Stimulated activated CD4-positive, alpha-beta T cell treated with anti-CD3 and anti-CD28 coated beads, Interleukin-2, amount 100 ng/mL, for 48 hours (primary cell): ENCODE results near the gene UNC5CL.

Experiments
- DNase-seq, 2 donors: peaks; one replicate each; pipeline ENCODE4 v3.0.0-alpha.2; 2020

Gene UNC5CL, protein sequence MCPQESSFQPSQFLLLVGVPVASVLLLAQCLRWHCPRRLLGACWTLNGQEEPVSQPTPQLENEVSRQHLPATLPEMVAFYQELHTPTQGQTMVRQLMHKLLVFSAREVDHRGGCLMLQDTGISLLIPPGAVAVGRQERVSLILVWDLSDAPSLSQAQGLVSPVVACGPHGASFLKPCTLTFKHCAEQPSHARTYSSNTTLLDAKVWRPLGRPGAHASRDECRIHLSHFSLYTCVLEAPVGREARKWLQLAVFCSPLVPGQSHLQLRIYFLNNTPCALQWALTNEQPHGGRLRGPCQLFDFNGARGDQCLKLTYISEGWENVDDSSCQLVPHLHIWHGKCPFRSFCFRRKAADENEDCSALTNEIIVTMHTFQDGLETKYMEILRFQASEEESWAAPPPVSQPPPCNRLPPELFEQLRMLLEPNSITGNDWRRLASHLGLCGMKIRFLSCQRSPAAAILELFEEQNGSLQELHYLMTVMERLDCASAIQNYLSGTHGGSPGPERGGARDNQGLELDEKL

DNA sequence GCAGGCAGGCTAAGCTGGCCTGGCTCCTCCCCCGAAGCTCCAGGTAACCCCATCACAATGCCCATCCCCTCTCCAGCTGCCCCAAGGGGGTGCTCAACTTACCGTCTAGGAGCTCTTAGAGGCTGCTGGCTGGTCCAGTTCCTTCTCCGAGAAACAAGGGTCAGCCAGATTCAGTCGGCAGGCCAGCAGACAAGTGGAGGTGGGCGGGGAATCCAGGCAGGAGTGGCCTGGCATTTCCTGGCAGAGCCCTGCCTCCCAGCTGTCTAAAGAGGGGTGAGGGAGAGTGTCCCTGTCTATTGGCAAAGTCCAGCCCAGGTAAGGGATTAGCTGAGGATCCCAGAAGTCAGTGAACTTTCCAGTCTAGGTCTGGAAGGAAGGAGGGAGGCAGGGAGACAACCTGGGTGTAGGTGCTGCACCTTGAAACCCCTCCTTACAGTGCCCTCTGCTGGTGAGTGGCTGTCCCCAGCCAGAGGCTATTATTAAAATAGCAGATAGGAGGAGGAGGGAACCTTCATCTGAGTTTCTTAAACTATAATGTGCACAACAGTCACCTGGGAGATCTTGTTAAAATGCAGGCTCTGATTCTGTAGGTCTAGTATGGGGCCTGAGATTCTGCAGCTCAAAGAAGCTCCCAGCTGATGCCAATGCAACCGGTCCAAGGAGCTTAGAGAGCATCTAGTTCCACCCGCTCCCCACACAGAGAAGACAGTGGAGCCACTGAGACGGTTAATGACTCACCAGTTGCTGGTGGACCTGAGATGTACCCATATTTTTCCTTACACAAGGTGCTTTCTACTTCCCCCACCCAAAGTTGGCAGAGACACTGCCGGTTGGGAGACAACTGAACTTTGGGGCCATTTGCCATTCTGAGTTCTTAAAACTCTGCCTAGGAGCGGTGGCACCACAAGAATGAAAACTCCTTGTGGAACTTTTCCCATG lies at the start of gene UNC5CL:
Gene UNC5CL, minus strand, starts transcription at position 162 of the 939 bp plus-strand sequence. CDS start 4,147 bp downstream, outside the sequence.
- peak; percentile 54 to 55 for DNase-seq

DNA sequence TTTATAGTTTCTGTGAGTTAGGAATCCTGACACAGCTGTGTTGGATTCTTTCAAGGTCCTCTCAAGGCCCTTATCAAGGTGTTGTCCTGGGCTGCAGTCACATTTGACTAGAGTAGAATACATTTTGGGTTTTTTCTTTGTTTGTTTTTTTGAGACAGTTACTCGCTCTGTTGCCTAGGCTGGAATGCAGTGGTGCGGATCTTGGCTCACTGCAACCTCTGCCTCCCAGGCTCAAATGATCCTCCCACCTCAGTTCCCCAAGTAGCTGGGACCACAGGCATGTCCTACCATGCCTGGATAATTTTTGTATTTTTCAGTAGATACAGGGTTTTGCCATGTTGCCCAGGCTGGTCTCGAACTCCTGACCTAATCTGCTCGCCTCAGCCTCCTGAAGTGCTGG lies 49.4 kb upstream of the UNC5CL start:
- no peak for DNase-seq

DNA sequence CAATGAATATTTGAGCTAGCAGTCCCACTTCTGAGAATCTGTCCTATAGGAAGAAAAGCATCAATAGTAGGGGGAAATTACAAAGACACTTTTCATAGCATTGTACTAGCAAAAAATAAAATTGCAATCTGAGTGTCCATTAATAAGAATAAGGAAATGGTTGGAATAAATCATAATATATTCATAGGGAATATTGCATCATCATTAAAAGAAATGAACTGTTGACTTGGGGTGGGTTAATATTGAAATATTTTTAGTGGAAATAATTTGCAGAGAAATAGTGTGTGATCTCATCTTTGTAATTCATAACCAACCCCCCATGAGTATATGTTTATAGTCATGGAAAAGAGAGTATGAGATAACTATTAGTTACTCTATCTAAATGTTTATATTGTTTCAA lies 46.2 kb upstream of the UNC5CL start:
- DNase-seq = no peak

DNA sequence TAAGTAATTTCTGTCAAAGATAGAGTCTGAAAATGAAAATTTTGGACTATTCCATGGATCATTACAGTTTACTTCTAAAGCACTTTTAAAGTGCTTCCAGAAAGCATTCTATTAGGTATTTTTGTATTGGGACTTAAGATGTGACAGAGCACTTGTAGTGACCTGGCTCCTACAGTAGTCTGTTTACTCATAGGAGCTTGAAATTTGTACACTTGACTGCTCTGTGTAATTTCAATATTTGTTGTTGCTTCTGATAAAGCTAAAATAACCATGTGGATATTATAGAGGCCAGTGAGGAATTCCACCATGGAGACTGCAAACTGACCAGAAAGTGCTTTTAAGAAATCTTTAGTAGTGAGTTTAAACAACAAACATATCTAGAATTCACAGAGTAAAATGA lies 44.1 kb upstream of the UNC5CL start:
- DNase-seq = no peak

DNA sequence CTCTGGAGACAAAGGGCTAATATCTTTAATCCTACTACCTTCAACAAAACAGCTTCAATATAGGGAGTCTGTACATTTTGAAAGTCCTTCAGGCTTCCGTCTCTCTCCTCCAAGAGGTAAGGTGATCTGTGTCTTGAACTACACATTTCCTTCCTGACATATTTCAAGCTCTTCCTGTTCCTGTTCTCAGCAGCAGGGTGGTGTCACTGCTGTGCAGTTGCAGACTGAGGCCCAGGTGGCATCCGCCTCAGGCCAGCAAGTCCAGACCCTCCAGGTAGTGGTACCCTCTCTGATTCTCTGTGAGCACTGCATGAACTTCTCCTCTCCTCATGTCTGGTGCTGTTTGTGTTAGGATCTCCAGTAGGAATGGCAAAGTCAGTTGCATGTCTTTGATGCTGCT lies 41.6 kb upstream of the UNC5CL start:
- DNase-seq = no peak

DNA sequence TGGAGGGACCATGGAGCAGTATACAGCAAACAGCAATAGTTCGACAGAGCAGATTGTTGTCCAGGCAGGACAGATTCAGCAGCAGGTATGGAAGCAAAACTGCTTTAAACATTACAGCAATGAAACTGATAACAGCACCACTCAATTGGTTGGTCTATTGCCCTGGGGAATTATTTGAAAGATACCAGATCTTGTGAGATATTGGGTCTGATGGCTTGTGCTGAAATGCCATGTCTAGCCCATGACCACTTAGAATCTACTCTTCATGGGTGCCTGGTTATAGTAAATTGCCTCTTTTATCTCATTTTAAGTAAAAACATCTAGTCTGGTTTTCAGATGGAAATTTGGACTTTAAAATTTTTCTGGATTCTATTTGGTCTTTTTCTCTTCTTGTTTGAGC lies 40.1 kb upstream of the UNC5CL start:
- DNase-seq = no peak

DNA sequence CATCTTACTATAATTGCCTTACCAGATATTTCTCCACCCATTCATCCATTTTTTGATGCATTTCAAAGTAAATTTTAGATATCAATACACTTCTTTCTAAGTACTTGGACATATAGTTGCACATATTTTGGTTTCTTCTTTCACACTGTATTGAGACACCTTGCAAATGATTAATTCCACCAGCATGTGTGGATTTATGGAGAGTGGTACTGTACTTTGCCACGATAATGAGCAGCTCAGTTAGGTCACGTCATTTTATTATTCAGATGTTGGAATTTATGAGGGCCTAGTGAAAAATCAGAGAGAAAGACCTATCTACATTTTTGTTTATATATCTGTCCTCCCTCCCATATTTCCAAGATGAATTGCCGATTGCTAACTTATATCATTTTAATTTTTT lies 39.1 kb upstream of the UNC5CL start:
- DNase-seq = no peak

DNA sequence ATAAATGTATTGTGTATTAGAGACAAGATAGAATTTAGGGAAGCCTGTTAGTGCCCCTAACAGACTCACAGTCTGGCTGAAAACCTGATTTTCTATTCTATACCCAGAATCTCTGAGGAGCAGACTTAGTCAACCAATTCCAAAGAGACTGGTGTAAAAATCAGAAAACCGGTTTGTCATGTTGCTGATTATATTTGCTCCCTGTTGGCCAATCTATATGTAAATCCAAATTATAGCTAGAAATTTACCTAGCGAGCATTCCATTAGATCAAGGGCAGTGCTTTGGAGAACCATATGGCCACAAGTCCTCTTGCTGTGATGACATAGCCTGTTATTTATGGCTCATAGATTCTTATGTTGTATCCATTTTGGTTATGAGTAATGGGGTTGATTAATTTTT lies 38.5 kb upstream of the UNC5CL start:
- DNase-seq = no peak

DNA sequence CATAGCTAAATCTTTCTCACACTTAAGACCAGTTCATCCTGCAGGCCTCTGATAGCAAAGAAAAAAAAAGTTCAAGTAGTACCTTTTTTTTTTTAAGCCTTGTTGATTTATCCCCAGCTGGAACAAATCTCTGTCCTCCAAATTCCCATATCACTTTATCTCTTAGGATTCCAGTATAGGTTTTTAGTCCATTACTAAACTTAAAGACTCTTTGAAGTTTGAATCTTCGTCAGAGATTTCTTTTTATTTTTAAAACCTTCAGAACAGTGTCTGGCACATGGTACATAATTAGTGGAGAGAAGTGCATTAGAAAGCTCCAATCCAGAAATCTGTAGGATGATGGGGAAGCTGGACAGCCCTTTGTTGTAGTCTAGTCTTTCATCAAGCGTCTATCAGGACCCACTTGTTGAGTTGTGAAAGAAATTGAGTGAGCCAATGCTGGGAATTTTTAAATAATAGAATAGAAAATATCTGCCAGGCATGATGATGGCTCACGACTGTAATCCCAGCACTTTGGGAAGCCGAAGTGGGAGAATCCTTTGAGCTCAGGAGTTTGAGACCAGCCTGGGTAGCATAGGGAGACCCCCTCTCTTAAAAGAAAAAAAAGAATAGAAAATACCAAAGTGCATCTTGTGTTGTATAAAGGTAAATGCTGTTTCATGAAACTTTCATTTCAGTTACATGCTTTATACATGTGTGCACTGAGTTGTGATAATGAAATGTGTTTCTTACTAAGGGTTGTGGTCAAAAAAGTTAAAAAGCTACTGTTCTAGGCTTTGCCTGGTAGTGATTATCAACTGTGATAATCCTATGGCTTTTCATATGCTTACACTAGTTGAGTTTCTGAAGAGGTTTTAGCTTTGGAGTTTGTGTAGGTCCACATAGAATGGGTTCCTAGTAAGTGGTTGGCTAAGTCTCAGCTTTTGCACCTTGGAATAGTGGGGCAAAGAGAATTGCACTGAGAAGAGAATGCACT lies 36.9 kb upstream of the UNC5CL start:
- DNase-seq = no peak

DNA sequence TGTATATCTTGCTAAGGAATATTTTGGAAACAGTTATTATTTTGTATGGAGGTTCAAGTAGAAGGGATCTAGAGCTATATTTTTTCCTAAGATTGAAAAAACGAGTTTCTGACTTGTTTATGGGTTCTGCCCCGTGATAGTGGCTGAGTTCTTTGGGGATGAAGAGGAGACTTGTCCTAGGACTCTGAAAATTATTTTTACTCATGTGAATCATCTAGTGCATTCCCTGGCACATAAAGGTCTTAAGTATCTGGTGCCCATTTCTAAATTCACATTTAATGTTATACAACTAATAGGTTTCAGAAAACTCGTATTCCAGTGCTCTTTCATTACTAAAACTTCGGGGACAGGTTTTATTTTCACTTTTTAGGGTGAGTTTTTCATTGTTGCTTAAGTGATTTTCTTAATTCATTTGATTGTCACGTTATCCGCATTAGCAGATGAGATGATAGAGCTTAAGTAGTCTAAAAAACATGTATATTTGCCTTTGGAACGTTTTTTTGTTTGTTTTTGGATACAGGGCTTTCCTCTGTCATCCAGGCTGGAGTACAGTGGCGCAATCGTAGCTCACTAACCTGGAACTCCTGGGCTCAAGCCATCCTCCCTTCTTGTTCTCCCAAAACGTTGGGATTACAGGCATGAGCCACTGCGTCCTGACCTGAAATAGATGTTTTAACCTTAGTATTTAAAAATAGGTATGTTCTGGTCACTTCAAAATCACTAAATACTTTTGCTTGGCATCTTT lies 35.8 kb upstream of the UNC5CL start:
- DNase-seq = no peak

DNA sequence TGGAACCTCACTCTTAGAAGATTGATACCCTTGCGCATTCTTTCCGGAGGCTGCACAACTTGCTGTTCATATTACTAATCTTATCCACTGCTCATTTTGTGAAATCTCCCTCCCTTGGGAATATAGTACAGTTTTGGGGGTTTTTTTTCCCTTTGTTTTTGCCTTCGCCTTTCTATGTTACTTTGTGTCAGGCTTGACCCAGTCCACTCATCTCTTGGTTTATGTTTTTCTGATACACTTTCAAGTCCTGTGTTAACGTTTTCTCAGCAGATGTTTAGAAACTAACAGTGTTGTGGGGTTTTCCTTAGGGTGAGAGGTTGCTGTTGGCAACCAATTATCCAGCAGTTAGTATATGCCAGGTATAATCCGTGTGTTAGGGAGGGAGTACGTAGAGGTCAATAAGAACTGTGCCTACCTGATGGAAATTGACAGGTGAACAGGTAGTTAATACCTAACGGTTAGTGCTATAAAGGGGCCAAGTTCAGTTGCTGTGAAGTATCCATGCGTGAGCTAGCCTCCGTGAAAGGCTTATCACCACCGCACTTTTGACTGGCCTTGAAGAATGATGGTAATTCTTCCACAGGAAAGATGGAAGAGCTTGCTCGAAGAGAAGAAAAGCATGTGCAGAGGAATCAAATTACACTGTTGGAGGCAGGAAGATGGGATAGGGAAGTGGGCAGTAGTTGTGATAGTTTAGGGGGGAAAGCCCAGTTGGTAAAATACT lies 35.1 kb upstream of the UNC5CL start:
- DNase-seq = no peak

DNA sequence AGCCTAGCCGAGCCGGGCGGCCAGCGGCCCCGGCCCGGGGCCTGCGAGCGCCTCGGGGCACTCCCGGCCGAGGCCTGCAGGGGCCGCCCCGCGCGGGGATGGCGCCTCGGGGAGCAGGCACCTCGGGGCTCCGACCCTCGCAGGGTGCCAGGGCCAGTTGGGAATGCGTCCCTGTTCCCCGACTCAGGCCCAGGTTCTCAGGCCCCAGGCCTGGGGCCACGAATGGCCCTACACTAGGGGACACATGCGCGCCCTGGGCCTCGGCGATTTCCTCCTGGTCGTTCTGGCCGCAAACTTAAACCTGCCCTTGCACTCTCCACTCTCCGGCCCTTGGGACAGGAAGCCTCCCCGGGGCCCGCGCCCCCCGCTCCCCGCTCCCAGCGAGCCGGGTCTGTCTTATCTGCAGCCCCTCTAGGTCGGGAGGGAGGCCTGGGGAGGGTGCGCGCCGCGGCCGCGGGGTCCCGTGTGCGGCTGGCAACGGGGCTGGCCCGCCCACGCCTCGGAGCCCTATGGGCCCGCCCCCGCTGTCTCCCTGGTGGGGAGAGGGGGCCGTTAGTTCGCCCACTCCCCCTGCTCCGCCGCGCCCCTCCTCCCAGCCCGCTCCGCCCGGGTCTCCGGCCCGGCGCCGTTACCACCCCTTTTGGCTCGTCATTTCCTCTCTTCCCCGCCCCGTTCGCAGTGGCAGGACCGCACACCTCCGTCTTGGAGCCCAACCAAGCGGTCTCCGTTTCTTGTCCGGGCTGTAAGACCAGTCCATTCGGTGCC lies 34.4 kb upstream of the UNC5CL start:
- DNase-seq = peak; percentile 66 to 70

DNA sequence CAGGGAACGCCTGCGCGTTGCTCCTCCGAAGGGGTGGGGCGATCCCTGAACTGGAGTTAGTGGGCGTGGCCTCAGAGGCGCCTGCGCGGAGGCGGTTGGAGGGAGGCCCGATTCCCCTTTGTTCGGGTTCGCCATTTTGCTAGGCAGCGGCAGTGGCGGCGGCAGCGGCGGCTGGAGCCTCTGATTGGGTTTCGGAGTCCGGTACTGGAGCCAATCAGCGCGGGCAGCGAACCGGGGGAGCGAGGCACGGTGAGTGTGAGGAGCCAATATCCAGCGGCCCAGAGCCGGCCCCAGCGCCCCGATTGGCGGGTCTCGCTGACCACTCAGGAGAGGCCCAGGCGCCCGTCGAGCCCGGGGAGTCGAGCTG lies 33.8 kb upstream of the UNC5CL start, which contains the start of gene NFYA:
Gene NFYA, plus strand, starts transcription at position 139 of the 367 bp plus-strand sequence. CDS start 6,116 bp downstream, outside the sequence.
- DNase-seq = peak in 1 of 2 donors; percentile 99

DNA sequence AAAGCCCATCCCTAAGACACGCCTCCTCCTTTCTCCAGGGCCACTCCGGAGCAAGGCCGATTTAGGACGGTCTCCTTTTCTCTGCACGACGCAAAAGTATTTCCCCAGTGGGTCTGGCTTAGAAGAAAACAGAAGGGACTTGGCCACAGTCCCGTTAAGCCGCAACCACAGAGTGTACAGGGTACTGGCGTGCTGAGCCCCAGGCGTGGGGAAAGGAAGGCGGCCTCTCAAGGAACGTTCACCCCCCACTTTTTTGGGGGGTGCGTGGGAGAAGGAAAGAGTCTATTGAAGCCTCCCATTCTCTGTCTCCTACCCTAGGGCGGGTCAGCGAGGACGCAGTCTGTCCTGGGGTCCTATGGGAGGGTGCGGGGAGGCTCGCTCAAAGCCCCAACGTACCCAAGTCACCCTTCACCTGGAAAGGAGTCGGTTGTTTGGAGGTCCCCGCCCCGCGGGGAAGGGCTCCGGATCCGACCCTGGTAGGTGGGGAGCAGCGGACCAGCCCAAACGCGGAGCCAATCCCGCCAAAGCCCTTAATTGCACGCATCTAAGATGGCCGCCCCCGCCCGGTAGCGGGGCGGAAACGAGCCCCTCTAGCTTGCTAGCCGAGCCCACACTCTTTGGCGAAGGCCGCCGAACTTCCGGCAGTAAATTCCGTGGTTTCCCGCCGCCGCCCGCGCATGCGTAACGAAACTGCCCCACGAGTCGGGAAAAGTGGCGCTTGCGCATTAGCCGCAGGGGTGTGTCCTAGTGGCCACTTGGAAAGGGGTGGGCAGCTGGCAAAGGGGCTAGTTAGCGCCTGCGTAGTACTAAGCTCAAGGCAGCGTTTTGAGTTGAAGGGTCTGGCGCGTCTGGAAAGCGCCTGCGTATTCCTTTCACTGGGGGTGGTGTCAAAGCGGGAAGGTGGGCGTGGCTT lies 33.2 kb upstream of the UNC5CL start, which contains the start of gene OARD1:
Gene OARD1, minus strand, starts transcription at position 434 of the 913 bp plus-strand sequence. CDS start 722 bp downstream, outside the sequence.
- DNase-seq = peak; percentile 99 to 100

DNA sequence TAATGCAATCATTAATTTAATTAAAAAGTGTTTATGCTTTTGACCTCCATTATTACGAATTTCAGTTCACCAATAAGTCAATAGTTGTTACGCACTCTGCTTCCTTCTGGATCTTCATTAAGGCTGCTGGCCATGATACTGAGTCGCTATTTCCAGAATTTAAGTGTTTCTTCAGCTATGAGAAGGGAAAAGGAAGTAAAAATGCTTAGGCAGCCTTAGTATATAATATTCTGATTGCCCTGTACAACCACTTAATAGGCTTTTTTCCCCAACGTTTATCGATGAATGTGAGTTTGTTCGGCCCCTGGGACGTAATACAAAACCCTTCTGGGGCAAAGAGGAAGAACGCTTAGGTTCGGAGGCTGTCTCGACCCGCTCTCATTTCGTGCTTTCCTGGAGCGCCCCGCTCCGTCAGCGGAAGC lies 32.5 kb upstream of the UNC5CL start:
- no peak for DNase-seq

DNA sequence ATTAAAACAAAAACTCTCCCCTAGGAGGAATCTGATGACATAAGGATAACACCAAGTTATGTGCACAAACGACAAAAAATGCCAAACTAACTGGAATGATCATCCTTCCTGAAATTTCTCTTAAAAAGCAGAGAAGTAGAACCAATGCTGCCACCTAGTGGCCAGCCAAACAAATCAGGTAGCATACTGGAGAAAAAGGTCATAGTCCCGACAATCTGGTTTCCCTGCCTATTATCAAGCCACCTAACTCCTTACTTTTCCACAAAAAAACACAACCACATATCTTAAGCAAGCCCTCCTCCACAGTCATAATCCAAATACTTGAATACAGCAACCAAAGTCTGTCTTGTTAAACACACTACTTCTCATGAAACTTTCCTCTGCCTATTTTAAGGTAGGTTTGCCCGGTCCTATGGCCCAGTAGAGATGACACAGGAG lies 27.9 kb upstream of the UNC5CL start:
- DNase-seq = peak; percentile 60

DNA sequence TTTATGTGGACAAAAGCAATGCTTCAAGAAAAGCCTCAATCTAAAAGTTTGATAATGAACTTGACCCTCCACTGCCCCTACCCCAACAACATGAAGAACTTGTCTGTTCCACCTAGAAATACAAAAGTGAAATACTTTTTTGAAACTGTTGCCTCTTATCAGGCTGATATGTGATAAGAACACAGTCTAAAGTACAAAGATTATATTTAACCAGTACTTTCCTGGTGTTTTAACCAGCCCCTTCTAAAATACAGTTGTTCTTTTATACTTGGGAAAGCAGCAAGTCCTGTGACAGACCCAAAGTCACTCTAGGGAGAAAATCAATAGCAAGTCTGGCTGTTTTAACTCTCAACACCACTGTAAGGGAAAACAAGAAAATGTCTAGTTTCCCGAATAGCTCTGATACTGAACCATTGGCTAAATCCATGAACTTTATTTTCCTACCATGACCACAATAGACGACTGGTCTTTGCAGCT lies 26.6 kb upstream of the UNC5CL start:
- no peak for DNase-seq

DNA sequence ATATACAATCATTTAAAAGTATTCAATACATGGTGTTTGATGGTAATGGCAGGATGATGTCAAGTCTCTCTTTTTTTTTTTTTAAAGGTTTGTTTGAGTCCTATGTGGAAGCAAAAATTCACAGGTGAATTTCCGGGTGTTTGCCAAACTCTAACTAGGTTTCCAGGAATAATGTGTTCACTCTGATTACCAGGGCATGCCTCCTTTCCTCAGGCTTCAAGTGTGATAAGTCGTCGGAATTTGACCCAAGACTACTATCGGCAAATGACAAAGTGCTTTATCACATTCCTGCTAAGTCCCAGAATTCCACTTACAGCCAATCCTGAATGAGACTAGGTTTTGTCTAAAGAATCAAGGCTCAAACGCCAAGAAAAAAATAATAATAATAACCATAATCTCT lies 25.8 kb upstream of the UNC5CL start:
- no peak for DNase-seq
